NCI-H82 treated with DMSO at 0.1 percent for 48 hours (cell line): Measurements from ENCODE around the gene TRIO.
A peak's percentile ranks its signal among the peaks of the same experiment; 100 is the strongest.
"Not testable (repeated sequence)": the region's sequence is repeated elsewhere in the genome, so short reads cannot be mapped to it uniquely, and the experiment has no call there.

Experiments
- DNase-seq: peaks from one replicate; lab custom pipeline; 2025; ENCODE audit not compliant: unreplicated experiment; lab: John Stamatoyannopoulos, UW

TRIO gene

DNA sequence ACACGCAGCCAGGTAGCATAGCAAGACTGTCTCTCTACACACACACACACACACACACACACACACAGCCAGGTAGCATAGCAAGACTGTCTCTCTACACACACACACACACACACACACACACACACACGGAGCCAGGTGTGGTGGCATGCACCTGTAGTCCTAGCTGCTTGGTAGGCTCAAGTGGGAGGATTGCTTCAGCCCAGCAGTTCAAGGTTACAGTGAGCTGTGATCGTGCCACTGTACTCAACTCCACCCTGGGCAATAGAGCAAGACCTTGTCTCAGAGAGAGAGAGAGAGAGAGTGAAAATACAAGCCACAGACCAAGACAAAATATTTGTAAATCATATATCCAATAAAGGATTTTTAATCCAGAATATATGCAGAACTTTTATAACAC is 64.3 kb downstream of the TRIO start:
- not testable (repeated sequence) for DNase-seq

DNA sequence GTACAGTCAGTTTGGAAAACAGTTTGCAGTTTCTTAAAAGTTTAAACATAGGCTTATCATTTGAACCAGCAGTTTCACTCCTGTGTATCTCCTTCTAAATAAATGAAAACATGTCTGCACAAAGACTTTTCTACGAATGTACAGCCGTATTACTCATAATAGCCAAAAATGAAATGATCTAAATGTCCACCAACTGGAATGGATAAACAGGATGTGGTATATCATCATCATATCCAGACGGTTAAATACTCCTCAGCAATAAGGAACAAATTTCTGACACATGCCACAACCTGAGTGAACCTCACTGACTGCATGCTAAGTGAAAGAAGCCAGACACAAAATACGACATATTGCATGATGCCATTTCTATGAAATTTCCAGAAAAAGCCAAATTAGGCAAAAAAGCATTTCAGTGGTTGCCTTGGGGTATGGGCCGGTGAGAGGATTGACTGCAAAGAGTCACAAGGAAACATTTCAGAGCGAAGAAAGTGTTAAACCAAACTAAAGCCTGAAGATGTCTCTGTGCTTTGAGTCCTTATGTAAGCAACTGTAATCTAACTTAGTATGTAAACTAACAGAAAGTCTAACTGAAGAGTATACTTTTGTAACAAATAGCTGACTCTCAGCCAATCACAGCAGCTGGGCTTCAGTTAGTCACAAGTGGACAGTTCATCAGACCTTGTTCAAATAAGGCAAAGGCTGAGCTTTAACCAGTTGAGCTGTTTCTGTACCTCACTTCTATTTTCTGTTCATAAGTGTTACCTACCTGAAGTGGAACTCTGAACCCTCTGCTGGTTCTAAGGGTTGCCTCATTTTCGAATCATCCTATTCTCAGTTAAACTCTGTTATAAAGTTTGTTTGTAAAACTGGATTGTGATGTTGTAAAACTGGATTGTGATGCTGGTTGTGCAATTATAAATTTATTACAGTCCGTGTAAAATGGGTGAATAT is 65.2 kb downstream of the TRIO start:
- DNase-seq = no peak

DNA sequence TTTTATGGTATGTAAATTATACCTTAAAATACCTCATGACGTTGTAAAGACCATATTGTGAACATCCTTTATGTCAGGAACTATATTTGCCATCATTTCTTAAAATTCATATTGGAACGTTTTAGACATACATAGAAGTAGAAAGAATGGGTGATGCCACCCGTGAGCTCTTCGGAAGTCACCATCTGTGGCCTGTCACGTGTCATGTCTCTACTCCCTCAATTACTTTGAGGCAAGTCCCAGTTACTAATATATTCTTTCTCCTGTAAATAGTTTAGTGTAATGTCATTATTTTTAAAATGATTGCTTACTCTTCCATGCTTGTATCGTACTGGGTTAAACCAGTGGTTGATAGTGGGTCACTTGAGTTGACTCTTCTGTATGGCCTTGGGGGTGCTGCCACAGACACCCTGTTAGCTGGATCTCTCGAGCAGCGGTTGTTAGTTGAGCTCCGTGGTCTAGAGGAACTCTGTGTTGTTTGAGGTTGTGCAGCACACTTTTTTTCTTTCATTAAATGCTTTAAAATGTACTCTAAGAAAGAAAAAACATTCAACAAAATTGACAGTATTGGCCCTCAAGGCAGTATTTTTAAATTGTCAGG is 66.2 kb downstream of the TRIO start:
- no peak for DNase-seq

DNA sequence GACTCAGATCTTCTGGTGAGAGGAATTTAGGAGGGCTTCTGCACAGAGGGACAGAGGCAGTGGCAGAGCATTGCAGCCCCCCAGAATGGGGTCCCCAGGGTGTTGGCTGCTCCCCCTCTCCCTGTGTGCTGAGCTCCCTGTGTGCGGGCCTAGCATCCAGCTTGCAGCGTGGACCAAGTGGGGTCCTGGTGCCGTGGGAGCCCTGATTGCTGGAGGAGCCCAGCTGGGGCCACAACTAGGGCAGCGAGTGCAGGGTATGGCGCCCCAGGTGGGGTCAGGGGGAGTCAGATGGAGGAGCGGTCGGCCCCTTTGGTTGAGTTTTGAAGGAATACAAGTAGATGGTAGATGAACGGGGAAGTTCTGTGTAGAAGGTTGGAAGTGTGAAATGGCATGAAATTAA is 66.7 kb downstream of the TRIO start:
- no peak for DNase-seq

DNA sequence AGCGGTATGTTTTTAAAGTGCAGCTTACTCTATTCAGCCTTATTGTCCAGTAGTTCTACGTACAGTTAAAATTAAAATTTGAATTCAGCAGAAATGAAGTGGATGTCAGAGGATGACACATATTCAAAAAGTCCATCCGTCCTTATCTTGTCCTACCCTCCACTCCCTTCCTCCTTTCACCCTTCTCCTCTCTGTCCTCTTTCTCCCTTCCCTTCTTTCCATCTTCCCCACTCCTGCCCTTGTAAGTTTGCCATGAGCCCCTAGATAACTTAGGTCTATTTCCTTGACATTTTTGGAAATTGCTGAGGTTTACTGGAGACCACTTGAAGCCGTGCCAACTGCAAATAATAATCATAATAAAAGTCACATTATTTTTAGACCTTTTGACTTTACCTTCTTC is 67.6 kb downstream of the TRIO start:
- no peak for DNase-seq

DNA sequence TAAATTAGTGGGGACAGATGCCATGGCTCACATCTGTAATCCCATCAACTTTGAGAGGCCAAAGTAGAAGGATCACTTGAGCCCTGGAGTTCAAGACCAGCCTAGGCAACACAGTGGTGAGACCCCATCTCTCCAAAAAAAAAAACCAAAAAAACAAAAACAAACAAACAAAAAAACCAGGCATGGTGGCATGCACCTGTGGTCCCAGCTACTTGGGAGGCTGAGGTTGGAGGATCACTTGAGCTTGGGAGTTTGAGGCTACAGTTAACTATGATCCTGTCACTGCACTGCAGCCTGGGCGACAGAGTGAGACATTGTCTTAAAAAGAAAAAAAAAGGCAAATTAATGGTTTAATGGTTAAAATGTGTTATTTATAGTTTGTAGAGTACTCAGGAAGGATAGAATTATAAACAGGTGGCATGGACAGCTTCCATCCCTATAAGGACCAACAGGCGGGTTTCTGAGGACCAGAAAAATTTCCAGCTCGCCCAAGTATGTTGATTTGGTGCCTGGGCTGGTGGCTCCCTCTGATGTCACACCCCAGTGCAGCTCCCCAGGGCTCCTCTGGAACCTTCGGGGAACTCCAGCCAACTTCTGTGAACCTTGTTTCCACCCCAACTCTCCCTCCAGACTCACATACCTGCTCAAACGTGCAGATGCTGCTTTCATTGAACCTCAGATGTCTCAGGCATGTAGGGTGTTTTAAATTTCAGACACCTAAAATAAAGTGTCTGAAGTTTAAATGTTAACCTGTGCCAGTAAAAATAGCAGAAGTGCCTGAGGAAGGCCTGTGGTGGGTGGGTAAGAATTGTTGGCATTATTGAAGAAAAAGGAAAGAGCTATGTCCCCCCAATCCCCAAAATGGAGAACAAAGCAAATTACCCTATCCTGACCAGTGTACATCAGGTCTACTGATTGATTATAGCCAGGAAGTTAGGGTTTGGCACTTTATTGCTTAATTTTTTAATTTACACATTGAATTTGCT is 69.0 kb downstream of the TRIO start:
- DNase-seq = no peak

DNA sequence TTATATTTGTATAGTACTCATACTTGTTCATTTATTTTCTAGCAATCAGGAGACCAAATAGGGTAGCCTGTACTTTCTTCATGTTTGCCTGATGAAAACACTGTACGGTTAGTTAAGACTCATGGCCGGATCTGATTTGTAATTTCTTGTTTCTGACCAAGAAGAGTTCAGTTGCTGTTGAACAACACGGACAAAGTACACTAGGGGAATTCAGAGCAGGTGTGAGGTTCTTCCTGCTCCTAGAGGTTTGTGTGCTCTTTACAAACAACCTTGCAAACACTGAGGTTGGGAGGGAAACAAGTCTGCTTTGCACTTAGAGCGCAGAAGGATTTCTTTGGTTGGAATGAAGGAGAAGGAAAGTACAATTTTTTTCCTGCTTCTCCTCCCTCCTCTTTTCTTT is 69.7 kb downstream of the TRIO start:
- DNase-seq = no peak

DNA sequence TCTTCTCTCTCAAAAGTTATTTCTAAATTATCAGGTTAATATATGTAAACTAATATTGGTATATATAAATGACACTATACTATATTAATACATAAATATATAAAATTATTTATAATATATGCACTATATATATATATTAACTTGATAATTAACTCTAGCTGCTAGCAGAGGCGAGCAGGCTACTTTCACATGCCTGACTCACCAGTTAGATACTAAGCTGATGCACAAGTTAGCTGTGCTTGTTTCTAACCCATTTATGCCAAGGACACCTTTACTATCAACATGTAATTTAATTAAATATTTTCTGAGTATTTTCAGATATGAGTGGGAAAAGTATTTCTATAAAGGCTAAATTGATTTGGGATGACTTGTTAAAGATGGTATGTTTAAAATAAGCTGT is 70.1 kb downstream of the TRIO start:
- DNase-seq = no peak

DNA sequence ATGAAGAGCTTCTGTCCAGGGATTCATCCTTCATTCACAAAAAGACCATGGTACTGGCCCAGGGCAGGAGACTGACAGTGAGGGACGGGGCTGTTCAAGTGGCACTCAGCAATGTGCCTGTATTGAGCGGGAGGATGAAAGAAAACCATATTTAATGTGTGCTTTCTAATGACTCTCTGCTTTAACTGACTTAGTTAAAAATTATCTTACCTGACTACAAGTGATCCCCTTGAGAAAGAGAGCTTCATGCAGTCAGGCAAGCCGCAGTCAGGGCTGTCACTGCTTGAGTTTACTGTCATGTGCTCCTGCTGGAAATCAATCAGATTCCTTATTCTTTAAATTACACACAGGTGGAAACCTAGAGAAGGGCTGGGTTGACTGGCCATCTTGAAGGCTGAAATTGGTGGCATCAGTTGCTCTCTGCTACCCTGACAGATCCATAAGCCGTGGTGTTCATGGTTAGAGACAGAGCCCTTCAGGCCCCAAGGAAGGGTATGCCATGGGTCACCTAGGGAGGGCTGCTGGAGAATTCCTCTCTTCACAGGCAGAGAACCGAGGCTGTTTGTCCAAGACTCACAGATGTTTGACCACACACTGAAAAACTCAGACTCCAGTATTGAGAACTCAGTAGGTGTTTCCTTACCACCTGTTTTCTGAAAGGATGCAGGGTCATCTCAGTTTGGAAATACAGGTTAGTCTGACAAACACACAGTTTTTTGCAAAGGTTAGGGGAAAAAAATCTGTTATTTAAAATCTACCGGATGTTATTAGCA is 70.9 kb downstream of the TRIO start:
- DNase-seq = no peak

DNA sequence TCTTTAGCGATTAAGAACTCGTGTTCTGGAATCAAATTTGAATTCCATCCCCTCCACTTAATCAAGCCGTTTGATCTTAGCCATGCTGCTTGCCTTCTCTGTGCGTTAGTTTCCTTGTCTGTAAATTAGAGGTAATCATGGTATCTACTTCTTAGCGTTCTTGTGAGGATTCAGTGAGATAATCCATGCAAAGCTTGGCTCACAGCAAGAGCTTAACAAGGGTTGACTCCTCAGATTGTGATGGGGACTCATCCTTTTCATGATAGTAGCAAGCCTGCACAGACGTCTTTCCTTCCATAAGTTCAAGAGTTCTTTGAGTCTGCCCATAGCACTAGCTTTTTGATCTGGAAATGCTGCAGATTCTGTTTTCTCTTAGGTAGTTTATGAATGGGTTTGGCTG is 72.8 kb downstream of the TRIO start:
- peak; percentile 60 for DNase-seq

DNA sequence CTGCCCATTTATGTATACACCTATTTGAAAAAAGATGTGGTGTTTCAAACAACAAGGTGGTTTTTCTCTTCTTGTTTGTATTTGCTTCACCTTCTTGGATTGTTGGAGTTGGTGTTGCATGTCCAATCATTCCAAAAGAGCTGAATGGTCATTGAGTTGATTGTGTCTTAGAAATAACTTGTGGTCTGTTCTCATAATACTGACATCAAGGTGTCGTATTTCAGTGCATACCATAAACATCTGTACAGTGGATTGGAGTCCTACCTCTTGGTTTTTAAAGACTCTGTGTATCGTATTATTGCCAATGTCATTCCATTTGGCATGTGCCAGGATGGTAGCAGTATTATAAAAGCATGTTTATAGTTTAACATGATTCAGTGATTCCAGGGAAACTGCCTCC is 73.2 kb downstream of the TRIO start:
- DNase-seq = no peak

DNA sequence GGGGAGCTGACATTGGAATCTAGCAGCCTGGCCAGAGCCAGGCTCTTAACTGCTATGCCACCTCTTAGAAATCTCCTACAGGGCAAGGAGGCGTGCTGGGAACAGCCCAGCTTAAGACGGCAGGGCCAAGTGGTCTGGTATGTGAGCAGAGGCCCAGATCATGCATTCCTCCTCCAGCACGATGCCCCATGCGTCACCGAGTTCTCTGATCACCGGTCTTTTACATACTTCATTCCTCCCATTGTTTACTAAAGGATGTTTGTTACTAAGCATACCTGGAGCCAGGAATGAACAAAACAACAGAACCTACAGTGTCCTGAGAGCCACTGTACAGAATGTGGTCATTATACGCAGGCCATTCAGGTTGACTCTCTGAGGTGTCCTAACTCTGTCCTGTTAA is 73.8 kb downstream of the TRIO start:
- DNase-seq = no peak

DNA sequence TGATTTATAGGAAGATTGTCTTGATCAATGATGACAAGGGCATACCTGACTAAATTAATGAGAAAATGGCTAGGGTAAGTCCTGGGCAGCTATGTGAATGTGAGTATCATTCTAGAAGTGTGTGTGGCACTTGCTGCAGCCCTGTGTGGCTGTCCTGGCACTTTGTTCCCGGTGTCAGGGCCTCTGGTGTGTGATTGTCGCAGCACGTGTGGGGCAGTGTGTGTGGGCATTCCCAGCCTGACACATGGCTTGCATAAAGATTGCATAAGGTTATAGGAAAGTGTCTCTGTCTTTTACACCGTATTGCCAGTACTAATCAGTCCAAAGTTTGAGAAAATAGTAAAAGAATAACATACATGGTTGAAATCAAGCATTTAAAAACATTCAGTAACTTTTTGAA is 74.4 kb downstream of the TRIO start:
- no peak for DNase-seq

DNA sequence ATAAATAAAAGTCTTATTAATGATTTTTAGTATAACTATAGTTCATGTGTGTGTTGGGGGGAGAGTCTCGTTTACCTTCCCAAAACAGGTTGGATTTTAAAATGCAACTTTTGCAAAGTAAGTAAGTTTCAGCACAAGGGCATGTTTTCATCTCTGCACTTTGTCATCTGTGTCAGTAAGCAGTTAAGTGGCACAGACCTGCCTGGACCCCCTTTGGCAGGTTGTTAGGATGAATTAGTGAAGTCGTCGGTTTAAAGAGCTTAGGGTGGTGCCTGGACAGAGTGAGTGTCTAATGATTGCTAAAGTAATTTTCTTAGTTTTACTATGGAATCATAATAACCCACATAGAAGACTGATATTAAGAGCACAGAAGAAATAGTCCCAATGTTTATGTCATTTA is 74.9 kb downstream of the TRIO start:
- DNase-seq = no peak

DNA sequence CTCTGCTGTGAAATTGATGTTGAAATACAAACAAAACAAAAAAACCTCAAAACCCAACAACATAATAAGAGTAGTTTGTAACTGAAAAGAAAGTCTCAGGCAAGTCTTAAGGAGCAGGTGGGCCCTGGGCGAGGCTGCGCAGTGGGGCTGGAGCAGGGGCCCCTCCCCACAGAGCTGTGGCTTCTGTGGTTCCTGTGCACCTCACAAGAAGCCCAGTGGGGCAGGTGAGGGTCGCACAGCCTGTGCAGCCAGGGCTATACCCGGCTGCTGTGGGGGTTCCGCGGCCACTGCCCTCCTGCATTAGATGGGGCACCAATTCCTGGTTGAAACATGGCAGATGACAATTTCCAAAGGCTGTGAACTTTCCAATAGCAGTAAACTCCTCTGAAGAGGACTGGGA is 75.3 kb downstream of the TRIO start:
- DNase-seq = no peak

DNA sequence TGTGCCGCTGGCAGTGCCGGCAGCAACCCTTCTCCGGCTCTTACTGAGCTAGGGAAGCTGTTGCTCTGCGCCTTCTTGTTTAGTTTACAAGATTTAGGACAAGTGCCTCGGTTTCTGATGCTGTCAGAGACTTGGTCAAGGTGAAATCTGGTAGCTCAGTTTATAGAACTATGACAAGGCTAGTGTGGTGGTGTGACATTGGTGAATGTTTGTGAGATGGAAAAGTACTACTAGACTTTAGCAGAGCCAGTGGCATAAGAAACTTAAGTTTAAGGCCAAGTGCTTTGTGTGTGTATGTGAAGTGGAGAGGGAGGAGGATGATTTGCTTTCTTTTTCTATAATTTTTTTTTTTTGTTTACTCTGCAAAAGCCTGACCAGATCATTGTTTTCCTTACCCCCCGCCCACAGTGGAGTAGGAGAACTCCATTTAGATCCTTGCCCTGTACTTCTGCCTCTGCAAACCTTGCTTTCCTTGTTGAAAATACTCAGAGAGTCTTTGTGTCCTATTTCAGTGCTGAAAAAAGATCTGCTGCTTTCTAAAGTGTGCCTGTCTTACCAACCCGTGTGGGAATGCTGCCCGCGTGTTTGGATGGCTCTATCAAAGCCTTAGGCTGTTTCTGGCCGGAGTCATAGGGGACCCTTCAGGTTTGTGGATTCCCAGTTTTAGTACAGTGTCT is 75.9 kb downstream of the TRIO start:
- DNase-seq = no peak

DNA sequence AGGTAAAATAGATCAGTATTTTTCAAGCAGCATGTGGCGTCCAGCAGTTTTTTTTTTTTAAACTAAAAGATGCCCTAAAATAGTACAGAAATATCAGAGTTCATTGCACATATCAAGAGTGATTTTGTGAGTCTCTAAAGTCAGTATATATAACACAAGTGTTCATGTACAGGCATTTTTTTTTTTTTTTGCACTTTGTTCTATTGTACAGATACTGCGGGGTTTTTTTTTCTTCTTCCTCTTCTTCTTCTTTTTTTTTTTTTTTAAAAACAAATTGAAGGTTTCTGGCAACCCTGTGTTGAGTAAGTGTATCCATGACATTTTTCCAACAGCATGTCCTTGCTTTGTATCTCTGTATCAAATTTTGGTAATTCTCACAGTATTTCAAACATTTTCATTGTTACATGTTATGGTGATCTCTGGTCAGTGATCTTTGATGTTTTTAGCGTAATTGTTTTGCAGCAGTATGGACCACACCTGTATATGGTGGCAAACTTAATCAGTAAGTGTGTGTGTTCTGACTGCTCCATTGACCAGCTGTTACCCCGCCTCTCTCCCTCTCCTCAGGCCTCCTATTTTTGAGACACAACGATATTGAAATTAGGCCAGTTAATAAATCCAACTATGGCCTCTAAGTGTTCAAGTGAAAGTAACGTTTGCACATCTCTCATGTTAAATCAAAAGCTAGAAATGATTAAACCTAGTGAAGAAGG is 76.8 kb downstream of the TRIO start:
- no peak for DNase-seq

DNA sequence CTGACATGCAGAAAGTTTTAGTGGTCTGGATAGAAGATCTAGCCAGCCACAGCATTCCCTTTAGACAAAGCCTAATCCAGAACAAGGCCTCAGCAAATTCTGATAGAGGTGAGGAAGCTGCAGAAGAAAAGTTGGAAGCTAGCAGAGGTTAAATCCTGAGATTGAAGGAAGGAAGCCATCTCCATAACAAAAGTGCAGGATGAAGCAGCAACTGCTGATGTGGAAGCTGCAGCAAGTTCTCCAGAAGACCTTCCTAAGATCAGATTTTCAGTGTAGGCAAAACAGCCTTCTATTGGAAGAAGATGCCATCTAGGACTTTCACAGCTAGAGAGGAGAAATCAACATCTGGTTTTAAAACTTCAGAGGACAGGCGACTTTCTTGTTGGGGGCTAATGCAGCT is 77.5 kb downstream of the TRIO start:
- no peak for DNase-seq

DNA sequence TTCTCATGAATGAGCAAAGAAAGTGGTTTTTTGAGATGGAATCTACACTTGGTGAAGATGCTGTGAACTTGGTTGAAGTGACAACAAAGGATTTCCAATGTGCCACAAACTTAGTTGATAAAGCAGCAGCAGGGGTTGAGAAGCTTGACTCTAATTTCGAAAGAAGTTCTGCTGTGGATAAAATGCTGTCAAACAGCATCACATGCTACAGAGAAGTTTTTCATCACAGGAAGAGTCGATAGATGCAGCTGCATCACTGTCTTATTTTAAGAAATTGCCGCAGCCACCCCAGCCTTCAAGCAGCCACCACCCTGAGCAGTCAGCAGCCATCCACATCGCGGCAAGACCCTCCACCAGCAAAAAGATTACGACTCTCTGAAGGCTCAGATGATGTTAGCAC is 78.6 kb downstream of the TRIO start:
- no peak for DNase-seq

DNA sequence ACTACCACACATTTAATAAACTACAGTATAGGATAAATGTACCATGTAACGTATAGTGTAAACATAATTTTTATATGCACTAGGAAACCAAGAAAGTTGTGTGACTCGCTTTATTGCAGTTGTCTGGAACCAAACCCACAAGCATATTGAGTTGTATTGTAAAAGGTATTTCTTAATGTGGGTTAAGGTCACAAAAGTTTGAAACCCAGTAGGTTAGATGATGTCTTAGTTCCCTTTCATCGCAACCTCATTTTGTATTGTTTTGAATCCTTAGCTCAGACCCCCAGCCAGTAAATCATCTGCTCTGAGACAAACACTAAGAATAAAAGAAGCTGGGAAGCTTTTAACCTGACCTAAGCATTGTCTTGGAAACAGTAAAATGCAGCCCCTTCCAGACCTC is 79.1 kb downstream of the TRIO start:
- no peak for DNase-seq
